OCI-LY7 (cell line): ENCODE data around the gene ATG4C.

Source experiments
- CTCF ChIP-seq: fragments of 200-600 bp; sonication (generic); conservative IDR thresholded peaks from 2 replicates; pipeline ENCODE4 v1.5.1; 2014; ENCODE audit warnings: mild to moderate bottlenecking, antibody characterized with exemption, low read length, moderate library complexity, mixed read lengths
- EZH2phosphoT487 ChIP-seq: fragments of 200-600 bp; sonication (generic); IDR thresholded peaks from 2 replicates; pipeline ENCODE4 v1.6.1; 2018; ENCODE audit warnings: low read depth, borderline replicate concordance, mild to moderate bottlenecking, mixed run types, antibody characterized with exemption, low read length, moderate library complexity, mixed read lengths

GRCh38 chr1:62903522-62903921, 119.6 kb downstream of the ATG4C start:
- TF ChIP-seq CTCF (no peak), EZH2phosphoT487 (no peak)
